GM19395 (cell line): ENCODE results near the gene SEMA4D.

ENCODE experiments used
- ATAC-seq: cut with Tn5 transposase; IDR thresholded peaks from one replicate; pipeline ENCODE4 v1.9.1; 2021; ENCODE audit warnings: mild to moderate bottlenecking, moderate library complexity; ENCODE audit not compliant: unreplicated experiment

Gene SEMA4D

GRCh38 chr9:89390578-89391116 lies 107.3 kb downstream of the SEMA4D start:
- ATAC-seq, result no peak

DNA sequence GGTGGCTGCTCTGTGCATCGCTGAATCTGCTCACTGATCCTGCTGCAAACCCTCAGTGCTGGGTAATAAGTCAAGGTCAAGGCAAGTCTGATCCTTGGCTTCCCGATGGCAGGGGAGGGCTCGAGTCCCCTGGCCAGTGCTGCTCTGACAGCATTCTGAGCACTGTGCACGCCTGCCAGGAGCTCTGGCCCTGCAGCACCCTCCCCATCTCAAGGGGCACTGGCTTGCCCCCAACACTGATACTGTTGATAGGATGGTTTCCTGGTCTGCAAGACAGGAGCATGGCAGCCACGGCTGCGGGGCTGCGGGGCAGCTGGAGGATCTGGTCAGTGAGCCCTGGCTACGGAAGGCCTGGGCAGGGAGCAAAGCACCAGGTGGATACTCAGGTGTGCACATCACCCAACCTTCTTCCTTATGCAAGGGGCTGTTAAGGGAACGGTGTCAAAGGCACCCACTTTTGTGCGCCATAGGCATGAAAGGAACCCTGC lies 107.8 kb downstream of the SEMA4D start:
- no peak for ATAC-seq

DNA sequence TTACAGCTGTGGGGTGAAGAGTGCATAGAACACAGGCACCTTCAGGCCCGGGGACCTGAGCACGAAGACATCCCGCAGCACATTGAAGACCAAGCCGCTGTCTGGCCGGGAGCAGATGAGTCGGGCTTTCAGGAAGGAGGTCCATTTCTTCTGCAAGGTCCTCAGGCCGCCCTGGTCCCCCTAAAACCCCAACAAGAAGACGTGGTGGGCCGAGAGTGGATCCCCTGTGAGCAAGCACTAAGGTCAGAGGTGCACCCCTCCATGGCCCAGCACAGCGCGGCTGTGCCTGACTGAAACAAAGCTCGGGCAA lies 109.1 kb downstream of the SEMA4D start:
- no peak for ATAC-seq

- ATAC-seq, result no peak
Measured at GRCh38 chr9:89388084-89388867, 109.6 kb downstream of the SEMA4D start.

GRCh38 chr9:89387197-89387849 lies 110.6 kb downstream of the SEMA4D start:
- no peak for ATAC-seq

GRCh38 chr9:89386797-89387196 lies 111.1 kb downstream of the SEMA4D start:
- no peak for ATAC-seq

DNA sequence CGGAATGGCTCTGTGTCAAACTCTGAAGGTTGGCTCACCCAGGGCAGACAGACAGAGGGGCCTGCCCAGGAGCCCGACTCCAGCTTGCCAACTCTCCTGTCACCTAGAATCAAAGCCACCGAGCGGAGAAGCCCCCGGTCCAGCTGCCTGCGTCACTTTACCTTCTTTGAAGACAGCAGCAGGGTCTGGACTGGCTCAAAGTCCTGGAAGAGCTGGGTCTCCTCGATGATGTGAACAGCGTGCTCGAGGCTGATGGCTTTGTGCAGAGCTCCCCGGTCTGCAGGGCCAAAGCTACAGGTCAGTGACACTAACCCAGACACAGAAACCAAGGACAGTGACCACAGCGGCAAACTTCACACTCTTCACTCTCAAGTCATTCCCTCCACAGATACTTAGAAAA lies 111.7 kb downstream of the SEMA4D start:
- no peak for ATAC-seq

DNA sequence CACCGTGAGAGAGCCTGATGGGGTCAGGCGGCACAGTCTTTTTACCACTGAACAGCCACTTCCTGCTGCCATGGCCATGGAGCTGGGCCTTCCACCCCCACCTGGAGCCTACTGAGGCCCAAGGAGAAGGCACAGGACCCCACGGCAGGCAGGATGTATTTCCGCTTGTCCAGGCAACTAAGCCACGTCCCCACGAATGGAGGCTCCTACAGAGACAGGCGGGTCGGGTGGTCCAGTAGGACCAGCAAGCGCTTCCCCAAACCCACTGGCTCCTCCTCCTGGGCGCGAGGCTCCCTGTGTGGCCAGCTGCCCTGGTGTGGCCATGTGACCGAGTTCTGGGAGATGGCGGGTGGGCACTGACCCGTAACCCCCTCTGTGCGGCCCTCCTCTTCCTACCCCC lies 113.1 kb downstream of the SEMA4D start:
- ATAC-seq, result no peak

GRCh38 chr9:89383721-89384300 lies 114.1 kb downstream of the SEMA4D start:
- no peak for ATAC-seq

GRCh38 chr9:89383030-89383720 lies 114.7 kb downstream of the SEMA4D start:
- ATAC-seq, result no peak

DNA sequence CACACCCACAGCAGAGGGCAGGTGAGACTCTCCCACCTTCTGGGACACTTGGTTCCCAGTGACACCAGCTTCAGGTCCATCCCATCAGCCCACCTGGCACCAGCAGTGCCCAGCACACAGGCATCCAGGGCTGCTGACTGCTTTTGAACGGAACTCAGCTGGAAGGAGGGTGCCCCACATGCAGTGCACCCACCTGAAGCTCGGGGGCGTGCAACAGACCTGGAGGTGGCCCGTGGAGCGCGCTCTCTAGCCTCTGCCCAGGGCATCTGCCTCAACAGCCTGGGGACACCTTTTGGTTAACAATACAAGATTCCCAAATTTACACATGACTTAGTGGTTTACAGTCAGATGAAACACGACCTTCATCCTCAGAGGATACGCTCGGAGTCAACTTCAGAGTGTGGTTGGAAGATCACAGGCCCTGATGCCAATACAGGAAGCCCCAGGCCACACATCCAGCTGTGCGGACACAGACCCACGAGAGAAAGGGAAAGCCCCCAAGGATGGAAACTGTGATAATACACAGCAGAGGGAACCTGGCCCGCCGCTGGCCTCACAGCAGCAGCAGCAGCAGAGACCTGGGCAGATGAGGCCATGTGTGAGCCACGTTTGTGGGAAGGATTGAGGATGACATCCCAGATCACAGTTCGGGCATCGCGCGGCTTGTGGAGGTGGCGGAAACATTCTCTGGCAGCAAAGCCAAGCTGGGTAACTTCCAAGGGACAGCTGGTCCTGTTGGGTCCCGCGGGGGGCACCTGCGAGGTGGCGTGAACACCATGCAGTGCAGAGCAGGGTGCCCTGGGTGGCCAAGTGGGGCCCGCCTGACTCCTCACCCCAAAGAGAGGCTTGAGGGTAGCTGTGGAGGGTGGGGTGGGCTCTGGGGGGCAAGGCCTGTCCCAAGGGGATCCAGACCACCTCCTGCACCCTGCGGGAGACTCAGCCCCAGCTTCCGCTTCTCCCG lies 115.6 kb downstream of the SEMA4D start:
- no peak for ATAC-seq

GRCh38 chr9:89381308-89381609 lies 116.7 kb downstream of the SEMA4D start:
- no peak for ATAC-seq

GRCh38 chr9:89380437-89381307 lies 117.2 kb downstream of the SEMA4D start:
- no peak for ATAC-seq

DNA sequence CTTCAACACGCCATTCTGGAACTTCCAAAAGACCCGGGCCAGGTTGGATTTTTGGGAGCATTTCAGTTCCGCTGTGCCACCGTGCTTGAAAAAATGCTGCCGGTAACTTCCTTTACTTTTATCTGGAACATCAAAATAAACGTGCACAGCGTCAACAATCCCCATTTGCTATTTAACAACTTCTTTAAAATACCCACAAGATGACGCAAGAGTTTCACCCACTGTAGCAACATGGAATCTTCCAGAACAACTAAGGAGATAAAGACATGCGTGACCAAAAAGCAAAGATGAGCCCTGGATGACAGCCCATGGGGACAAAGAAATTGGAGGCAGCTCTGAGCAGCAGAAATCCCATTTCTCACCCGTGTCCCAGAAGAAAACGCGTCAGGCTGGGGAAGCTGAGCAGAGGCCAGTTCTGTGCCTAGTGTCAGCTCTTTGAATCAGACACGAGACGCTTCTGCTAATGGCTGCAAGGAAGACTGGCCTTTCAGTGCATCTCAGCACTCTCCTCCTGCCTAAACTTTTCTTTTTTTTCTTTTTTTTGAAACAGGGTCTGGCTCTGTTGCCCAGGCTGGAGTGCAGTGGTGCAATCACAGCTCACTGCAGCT lies 118.3 kb downstream of the SEMA4D start:
- no peak for ATAC-seq

- no peak for ATAC-seq
Measured at GRCh38 chr9:89379031-89379430, 118.9 kb downstream of the SEMA4D start.

- no peak for ATAC-seq
Measured at GRCh38 chr9:89378541-89378940, 119.4 kb downstream of the SEMA4D start.

GRCh38 chr9:89377411-89377810 lies 120.5 kb downstream of the SEMA4D start:
- no peak for ATAC-seq

DNA sequence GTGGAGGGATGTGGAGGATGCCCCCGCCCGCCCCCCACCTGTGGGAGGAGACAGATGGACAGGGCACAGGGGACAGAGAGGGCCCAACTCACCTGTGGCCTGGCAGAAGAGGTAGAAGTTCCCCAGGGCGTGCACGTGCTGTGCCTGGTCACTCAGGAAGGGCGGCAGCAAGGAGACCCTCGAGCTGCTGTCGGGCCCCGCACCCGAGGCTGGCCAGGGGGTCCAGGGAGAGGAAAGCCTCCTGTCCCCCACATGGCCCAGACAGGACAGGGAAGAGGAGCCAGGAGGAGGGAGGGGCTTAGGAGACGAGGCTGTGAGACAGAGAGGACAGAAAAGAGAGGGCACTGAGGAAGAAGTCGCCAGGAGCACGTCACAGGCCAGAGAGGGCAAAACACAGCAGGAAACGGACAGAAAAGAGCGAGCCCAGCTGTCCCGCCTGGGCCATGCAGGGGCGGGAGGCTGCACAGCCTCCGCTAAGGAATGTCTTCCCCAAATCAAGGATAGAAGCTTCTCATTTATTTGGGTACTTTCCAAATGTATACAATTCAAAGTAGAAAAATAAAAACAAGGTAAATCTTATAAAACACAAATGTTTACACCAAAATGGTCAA lies 121.1 kb downstream of the SEMA4D start:
- no peak for ATAC-seq

DNA sequence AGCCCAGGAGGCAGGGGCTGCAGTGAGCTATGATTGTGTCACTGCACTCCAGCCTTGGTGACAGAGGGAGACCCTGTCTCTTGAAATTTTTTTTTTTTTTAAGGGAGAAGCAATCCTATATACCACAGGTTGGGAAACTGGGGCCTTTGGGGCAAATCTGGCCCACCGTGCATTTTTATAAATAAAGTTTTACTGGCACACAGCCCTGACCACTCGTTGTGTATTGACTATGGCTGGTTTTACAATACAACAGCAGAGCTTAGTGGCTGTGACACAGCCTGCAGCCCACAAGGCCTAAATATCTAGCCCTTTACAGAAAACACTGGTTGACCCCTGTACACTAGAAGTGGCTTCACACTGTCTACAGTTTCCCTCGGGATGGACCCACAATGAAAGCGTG lies 121.6 kb downstream of the SEMA4D start:
- ATAC-seq, result no peak
